ENCODE data around the gene CD37. TPM values are rescaled to one million over a fixed set of nuclear protein-coding genes. Genes with fewer than 3 reads are reported as not detected.

CD37 gene
- total RNA-seq, 2 experiments from 2014 or later = 126 to 177 TPM

DNA sequence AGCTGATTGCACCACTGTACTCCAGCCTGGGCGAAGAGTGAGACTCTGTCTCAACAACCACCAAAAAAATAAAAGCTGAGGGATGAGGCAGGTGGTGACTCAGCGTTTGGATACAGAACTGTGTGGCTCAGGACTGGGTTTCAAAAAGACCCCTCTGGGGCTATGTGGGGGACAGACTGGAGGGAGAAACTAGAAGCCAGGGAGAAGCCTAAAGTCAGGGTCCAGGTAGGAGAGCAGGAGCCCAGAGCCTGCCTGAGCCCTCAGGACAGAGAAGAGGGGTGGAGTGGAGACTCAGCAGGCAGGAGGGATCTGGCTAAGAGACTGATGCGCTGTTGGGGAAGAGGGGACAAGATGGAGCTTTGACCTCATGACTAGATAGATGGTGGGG, 1.8 kb upstream of the CD37 start:
- Mint-ChIP-seq H3K9me3 (ENCODE audit: low read depth) (no peaks in the 10 kb centered on the region), H3K4me3 (peak overlapping the region; percentile 71), H3K36me3 (peaks cover 24% of the 10 kb centered on the region), H3K27me3 (no peaks in the 10 kb centered on the region), H3K4me1 (peaks cover 69% of the 10 kb centered on the region), H3K27ac (peak overlapping the region; percentile 93)
- CTCF ChIA-PET = interaction anchor here (1.0 to 1.7 kb wide), 6 partner anchors 9 to 108 kb away, joined by 3 to 5 read pairs (median 3); no protein-coding TSS in a partner anchor
- DNase-seq = no peak
- ATAC-seq = peak; percentile 1

DNA sequence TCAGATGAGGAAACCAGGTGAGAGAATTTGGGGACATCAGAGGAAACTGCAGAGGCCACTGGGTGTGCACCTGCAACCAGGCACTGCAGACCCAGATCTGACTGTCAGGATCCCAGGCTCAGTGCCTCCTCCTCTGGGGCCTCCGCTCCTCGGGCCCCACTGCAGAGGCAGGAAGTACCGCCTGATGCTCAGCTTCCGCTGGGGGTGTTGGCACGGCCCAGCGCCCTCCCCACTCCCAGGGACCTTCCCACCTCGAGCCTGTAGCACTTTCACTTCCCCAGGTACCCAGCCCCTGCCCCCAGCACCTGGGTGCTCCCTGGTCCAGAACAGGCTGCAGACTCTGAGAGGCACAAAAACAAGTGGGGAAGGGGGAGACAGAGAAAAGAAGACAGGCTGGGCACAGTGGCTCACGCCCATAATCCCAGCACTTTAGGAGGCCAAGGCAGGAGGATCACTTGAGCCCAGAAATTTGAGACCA, 1.4 kb upstream of the CD37 start:
- CTCF ChIA-PET = interaction anchor here (1.0 to 1.7 kb wide), 6 partner anchors 11 to 109 kb away, joined by 3 to 5 read pairs (median 3); no protein-coding TSS in a partner anchor
- Mint-ChIP-seq H3K4me3 (peak overlapping the region; percentile 71), H3K36me3 (peaks cover 26% of the 10 kb centered on the region), H3K27ac (peak overlapping the region; percentile 93), H3K9me3 (ENCODE audit: low read depth) (no peaks in the 10 kb centered on the region), H3K27me3 (no peaks in the 10 kb centered on the region), H3K4me1 (peaks cover 71% of the 10 kb centered on the region)
- ATAC-seq = peak; percentile 72
- DNase-seq = peak; percentile 80

DNA sequence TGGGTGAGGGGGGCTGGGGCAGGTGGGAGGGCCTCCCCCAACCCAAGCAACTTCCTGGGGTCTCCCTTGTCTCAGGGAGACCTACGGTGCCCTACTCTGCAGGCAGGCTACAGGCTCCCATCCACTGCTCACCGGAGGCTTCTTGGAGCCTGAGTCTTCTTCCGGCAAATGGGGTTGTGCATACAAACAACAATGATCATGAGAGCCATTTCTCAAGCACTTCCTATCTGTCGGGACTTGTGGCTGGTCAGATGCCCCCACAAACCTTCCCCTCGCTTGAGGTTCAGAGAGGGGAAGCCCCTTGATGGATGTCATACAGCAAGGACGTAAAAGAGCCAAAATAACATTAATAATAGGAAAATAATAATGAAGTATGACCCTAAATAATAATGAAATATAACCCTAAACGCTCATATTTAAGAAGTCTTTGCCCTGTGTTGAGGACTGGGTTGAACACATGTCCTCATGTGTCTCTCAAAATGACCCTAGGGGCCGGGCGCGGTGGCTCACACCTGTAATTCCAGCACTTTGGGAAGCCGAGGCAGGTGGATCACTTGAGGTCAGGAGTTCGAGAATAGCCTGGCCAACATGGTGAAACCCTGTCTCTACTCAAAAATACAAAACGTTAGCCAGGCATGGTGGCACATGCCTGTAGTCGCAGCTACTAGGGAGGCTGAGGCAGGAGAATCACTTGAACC, 727 bp downstream of the CD37 start:
- H3K9me3 Mint-ChIP-seq (ENCODE audit: low read depth) = no peaks in the 10 kb centered on the region
- H3K27me3 Mint-ChIP-seq = no peaks in the 10 kb centered on the region
- peak overlapping the region; percentile 99 for H3K27ac Mint-ChIP-seq
- CTCF ChIA-PET = interaction anchor here (0.6 to 2.1 kb wide), 6 partner anchors 8 to 238 kb away, joined by 3 to 8 read pairs (median 4); no protein-coding TSS in a partner anchor
- peaks cover 75% of the 10 kb centered on the region for H3K4me1 Mint-ChIP-seq
- ATAC-seq = peak; percentile 50
- H3K36me3 Mint-ChIP-seq = peaks cover 31% of the 10 kb centered on the region
- DNase-seq = peak; percentile 66
- peak overlapping the region; percentile 98 for H3K4me3 Mint-ChIP-seq

DNA sequence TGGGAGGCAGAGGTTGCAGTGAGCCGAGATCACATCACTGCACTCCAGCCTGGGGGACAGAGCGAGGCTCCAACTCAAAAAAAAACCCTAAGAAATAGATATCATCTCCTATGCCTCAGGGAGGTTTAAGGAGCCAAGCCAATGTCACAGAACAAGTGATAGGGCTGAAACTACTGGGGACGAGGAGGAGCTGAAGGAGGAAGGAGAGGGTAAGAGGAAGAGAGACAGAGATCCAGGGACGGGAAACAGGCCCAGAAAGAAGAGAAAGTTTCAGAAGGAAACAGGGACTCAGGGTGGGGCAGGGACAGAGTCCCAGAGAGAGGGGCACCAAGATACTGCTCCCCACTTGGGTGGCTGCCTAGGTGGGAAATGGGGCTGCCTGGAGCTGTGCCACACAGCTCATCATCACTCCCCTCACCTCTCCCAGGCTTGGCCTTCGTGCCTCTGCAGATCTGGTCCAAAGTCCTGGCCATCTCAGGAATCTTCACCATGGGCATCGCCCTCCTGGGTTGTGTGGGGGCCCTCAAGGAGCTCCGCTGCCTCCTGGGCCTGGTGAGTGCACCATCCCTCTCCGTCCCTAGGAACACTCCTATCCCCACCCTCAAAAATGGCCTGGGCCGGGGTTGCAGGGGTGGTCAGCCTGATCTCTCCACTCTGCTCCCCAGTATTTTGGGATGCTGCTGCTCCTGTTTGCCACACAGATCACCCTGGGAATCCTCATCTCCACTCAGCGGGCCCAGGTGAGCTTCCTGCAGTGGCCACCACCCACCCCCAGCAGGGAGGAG, 1.5 kb downstream of the CD37 start:
- H3K27me3 Mint-ChIP-seq = no peaks in the 10 kb centered on the region
- peaks cover 68% of the 10 kb centered on the region for H3K4me1 Mint-ChIP-seq
- H3K9me3 Mint-ChIP-seq (ENCODE audit: low read depth) = no peaks in the 10 kb centered on the region
- DNase-seq (no peak), ATAC-seq (no peak)
- H3K36me3 Mint-ChIP-seq = peaks cover 29% of the 10 kb centered on the region
- CTCF ChIA-PET = interaction anchor here (0.6 to 2.1 kb wide), 5 partner anchors 9 to 239 kb away, joined by 3 to 8 read pairs (median 4); no protein-coding TSS in a partner anchor
- H3K27ac Mint-ChIP-seq = peak overlapping the region; percentile 73
- peak overlapping the region; percentile 98 for H3K4me3 Mint-ChIP-seq

DNA sequence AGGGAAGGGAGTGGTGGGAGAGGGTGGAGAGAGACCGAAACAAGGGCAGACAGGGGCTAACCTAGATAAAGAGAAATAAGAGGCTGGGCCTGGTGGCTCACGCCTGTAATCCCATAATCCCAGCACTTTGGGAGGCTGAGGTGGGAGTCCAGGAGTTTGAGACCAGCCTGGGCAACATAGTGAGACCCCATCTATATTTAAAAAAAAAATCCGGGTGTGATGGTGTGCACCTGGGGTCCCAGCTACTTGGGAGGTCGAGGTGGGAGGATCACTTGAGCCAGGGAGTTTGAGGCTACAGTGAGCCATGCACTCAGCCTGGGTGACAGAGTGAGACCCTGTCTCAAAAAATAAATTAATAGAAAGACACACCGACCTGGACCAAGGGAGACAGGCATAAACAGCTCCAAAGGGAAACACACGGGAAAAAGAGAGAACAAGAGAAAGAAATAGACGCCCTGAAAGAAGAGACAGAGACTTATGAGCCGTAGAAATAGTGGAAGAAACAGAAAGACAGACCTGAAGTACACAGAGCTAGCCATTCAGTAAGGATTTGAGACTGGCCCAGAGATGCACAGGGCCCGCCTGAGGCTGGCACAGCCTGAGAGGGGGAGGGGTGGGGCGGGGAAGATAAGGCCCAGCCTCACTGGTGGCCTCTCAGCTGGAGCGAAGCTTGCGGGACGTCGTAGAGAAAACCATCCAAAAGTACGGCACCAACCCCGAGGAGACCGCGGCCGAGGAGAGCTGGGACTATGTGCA, 2.2 kb downstream of the CD37 start:
- Mint-ChIP-seq H3K27me3 (no peaks in the 10 kb centered on the region), H3K4me3 (no peak overlapping the region), H3K4me1 (peaks cover 62% of the 10 kb centered on the region), H3K36me3 (peaks cover 29% of the 10 kb centered on the region), H3K27ac (peak overlapping the region; percentile 73), H3K9me3 (ENCODE audit: low read depth) (no peaks in the 10 kb centered on the region)
- ATAC-seq (no peak), DNase-seq (no peak)
- CTCF ChIA-PET = interaction anchor here (1.8 kb wide), 1 partner anchor 10 kb away, joined by 7 read pairs; no protein-coding TSS in a partner anchor

DNA sequence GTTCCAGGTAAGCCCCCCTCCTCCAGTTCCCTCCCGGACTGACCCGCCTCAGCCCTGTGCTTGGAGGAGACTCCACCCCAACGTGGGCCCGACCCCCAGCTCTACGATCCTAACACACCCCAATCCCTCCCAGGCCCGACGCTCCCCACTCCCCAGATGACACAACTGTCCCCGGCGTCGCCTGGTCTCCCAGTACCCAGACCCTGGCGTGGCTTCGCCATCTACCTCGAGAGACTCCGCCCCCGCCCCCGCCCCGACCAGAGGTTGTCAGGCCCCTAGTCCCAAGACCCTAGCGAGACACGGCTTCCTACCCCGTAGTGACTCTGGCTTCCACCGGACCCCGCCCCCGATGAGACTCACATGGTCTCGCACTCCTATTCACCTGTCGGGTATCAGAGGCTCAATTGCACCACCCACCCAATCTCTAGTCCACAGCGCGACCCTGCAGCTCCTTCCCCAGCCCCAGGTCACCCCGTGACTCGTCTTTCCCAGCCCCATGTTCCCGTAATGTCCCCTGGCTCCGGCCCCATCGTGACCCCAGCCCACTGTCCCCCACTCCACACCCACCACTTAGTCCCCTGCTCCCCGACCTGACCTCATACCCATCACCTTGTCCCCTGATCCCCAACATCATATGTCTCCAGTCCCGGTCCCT, 2.9 kb downstream of the CD37 start:
- Mint-ChIP-seq H3K36me3 (peaks cover 29% of the 10 kb centered on the region), H3K4me3 (no peak overlapping the region), H3K27me3 (no peaks in the 10 kb centered on the region), H3K4me1 (peaks cover 58% of the 10 kb centered on the region), H3K27ac (no peak overlapping the region), H3K9me3 (ENCODE audit: low read depth) (no peaks in the 10 kb centered on the region)
- CTCF ChIA-PET = interaction anchor here (1.8 kb wide), 1 partner anchor 10 kb away, joined by 7 read pairs; no protein-coding TSS in a partner anchor
- DNase-seq (no peak), ATAC-seq (no peak)

DNA sequence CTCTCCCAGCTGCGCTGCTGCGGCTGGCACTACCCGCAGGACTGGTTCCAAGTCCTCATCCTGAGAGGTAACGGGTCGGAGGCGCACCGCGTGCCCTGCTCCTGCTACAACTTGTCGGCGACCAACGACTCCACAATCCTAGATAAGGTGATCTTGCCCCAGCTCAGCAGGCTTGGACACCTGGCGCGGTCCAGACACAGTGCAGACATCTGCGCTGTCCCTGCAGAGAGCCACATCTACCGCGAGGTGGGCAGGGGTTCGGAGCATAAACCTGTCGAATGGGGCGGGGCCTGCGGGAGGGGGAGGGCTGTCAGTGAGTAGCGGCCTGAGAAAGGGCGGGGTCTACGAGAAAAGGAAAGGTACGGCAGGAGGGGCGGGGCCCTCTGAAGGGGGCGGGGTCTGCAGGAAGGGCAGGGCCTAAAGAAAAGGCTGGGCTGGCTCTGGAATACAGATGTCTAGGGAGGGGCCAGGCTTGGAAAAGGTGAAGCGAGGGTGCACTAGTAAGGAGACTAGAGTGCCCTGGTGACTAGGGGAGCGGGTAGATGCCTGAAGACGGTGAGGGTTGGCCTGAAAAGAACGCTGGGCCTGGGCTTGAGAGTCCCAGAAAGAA, 3.6 kb downstream of the CD37 start:
- H3K4me3 Mint-ChIP-seq = no peak overlapping the region
- CTCF ChIA-PET = no interaction called here

DNA sequence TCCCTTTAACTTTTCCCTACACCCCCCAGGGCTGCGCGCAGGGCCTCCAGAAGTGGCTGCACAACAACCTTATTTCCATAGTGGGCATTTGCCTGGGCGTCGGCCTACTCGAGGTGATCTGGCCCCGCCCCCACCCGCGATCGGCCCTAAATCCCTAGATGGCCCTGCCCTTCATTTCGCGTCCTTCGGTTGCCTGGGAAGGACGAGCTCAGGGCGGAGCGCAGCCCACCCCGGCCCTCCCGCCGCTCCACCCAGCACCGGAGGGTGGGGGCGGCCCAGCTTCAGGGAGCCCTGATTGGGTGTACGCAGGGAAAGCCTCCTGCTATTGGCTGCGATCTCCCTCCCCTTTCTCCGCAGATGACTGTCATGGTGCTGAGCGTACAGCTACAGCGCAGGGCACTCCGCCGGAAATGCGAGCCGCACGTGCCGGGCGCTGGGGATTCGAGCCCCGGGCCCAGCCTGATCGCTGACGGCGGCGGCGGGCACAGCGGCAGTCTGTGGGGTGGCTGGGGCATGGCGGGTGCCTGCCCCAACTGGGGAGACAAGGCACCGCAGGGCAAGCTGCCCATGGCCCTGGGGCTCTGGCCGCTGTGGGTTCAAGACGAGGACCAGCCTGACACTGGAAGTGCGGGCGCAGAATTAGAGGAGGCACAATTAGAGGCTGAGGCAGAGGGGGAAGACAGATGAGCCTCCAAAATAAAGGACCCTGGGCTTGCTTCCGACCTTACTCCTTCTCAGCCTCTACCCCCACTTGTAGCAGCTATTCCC, 4.3 kb downstream of the CD37 start:
- peaks cover 29% of the 10 kb centered on the region for H3K36me3 Mint-ChIP-seq
- H3K27ac Mint-ChIP-seq = peak overlapping the region; percentile 28
- H3K27me3 Mint-ChIP-seq = no peaks in the 10 kb centered on the region
- CTCF ChIA-PET = no interaction called here
- ATAC-seq (no peak), DNase-seq (no peak)
- H3K4me3 Mint-ChIP-seq = no peak overlapping the region
- no peaks in the 10 kb centered on the region for H3K9me3 Mint-ChIP-seq (ENCODE audit: low read depth)
- H3K4me1 Mint-ChIP-seq = peaks cover 46% of the 10 kb centered on the region

More for the DNA sequence above, 3.6 kb downstream of the CD37 start:
- H3K27ac Mint-ChIP-seq = no peak overlapping the region
- ATAC-seq (no peak), DNase-seq (no peak)
- peaks cover 52% of the 10 kb centered on the region for H3K4me1 Mint-ChIP-seq
- no peaks in the 10 kb centered on the region for H3K27me3 Mint-ChIP-seq
- H3K36me3 Mint-ChIP-seq = peaks cover 29% of the 10 kb centered on the region
- H3K9me3 Mint-ChIP-seq (ENCODE audit: low read depth) = no peaks in the 10 kb centered on the region

DNA sequence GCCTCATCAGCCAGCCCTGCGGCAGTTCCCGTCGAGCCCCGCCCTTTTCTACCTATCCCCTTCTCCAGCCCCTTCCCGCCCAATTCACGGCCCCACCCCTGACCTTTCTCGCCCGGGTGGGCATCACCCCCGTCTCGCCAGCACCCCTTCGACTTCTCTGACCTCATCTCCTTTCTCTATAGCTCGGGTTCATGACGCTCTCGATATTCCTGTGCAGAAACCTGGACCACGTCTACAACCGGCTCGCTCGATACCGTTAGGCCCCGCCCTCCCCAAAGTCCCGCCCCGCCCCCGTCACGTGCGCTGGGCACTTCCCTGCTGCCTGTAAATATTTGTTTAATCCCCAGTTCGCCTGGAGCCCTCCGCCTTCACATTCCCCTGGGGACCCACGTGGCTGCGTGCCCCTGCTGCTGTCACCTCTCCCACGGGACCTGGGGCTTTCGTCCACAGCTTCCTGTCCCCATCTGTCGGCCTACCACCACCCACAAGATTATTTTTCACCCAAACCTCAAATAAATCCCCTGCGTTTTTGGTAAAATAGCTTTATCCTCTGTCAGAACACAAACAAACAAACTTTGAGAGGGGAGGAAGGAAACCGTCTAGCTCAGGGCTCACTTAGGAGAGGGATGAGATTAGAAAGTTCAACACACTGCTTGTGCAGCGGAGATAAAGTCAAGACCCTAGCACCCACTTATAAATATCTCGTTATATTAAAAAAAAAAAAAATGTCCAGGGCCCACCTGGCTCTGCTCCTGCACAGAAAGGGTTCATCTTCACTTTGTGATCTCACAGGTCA, 5.1 kb downstream of the CD37 start:
- no peak overlapping the region for H3K4me3 Mint-ChIP-seq
- H3K9me3 Mint-ChIP-seq (ENCODE audit: low read depth) = no peaks in the 10 kb centered on the region
- ATAC-seq (no peak), DNase-seq (no peak)
- no peaks in the 10 kb centered on the region for H3K27me3 Mint-ChIP-seq
- H3K27ac Mint-ChIP-seq = peak overlapping the region; percentile 50
- H3K36me3 Mint-ChIP-seq = peaks cover 29% of the 10 kb centered on the region
- CTCF ChIA-PET = interaction anchor here (1.4 kb wide), 1 partner anchor 12 kb away, joined by 5 read pairs; no protein-coding TSS in a partner anchor
- H3K4me1 Mint-ChIP-seq = peaks cover 46% of the 10 kb centered on the region

DNA sequence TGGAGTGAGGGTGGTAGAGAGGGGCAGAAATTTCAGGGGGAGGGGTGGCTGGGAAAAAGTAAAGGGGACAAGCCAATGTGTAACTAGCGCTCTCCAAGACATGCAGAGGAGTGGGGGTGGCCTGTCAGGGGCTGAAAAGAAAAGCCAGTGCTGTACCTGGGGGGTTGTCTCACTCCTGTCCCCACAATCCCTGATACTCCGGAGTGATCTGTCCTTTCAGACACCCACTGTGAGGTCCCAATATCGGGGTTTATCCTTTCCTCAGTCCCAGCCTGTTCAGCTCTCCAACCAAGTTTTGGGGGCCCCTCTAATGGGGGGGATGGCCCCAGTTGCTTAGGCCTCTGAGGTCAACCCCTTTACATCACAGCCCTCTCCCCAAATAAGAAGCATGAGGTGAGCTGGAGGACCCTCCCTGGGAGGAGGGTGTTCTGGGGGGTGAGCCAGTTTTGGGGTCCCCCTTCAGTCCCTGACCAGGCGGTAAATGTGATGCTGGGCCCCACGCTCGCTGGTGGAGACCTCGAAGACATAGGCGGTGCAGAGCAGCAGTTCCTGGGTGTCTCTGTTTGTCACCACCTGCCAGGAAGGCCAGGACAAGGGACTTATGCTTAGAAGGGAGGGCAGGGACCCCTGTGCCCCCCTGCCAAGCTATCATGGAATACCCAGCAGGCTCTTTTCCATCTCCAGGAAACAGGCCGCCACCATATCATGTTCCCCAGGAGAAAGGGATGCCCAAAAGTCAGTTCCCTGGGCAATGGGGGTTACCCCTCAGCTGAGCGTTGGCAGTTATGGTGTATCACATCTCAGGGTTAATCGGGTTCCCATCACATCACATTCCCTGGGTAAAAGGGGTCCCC, 5.9 kb downstream of the CD37 start:
- Mint-ChIP-seq H3K27ac (no peak overlapping the region), H3K36me3 (peaks cover 27% of the 10 kb centered on the region), H3K4me1 (peaks cover 41% of the 10 kb centered on the region), H3K4me3 (no peak overlapping the region), H3K27me3 (no peaks in the 10 kb centered on the region), H3K9me3 (ENCODE audit: low read depth) (no peaks in the 10 kb centered on the region)
- CTCF ChIA-PET = interaction anchor here (0.5 to 1.4 kb wide), 3 partner anchors 13 to 50 kb away, joined by 3 to 5 read pairs (median 3); no protein-coding TSS in a partner anchor
- no peak for DNase-seq
- no peak for ATAC-seq
